Heart left ventricle (tissue), 13 donors: Measurements from ENCODE around the gene APIP.

ENCODE experiments used
- POLR2A ChIP-seq, 2 donors: fragments of 450-650 bp; IDR thresholded peaks; one replicate each; pipeline ENCODE4 v1.6.1; 2017; ENCODE audit warnings: antibody characterized with exemption in 2 of 2, mild to moderate bottlenecking in 2 of 2, moderate library complexity in 2 of 2
- TF ChIP-seq, protein P1 (sequence below), 12 donors: fragments of 200-600 bp; sonication (generic) in 4 of 12; IDR thresholded peaks; one replicate each; pipeline versions ENCODE4 v1.5.0 to v1.8.0; 2018 to 2022; ENCODE audit warnings: antibody characterized with exemption in 12 of 12, mild to moderate bottlenecking in 5 of 12
- donor health status: ischemic (EF 13 %, LVEDD 7.1; RV severe dilation, severe dysfunction).
- donor health status: DM: no; HTN: yes; CAD: no.
- donor health status: DM: no; HTN: no; CAD: no.
- donor health status: ischemic (EF 25% LVEDD 6.9; RV normal size, moderate dysfunction).
- donor health status: ischemic (EF 25% LVEDD 5.7; RV mildly dilated, moderate dysfunction).
- donor health status: ischemic (EF 35%, LVEDD 5.7; RV mildly dilated, moderate dysfunction).
- donor health status: nonischemic (EF 11% LVEDD 7.7; RV severe dilation, severe dysfunction).
- donor health status: DM: yes; HTN: yes; CAD: no.
- donor health status: PGD.
- donor health status: ischemic (EF 29% LVEDD 5.4; RV normal size, mild dysfunction).
- donor health status: nonischemic (EF 23%, LVEDD 6.1; RV moderate dilation, normal function).

- TF ChIP-seq POLR2A (IDR thresholded peaks at IDR 0.05) = no peak
- TF ChIP-seq, protein P1, sequence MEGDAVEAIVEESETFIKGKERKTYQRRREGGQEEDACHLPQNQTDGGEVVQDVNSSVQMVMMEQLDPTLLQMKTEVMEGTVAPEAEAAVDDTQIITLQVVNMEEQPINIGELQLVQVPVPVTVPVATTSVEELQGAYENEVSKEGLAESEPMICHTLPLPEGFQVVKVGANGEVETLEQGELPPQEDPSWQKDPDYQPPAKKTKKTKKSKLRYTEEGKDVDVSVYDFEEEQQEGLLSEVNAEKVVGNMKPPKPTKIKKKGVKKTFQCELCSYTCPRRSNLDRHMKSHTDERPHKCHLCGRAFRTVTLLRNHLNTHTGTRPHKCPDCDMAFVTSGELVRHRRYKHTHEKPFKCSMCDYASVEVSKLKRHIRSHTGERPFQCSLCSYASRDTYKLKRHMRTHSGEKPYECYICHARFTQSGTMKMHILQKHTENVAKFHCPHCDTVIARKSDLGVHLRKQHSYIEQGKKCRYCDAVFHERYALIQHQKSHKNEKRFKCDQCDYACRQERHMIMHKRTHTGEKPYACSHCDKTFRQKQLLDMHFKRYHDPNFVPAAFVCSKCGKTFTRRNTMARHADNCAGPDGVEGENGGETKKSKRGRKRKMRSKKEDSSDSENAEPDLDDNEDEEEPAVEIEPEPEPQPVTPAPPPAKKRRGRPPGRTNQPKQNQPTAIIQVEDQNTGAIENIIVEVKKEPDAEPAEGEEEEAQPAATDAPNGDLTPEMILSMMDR (IDR thresholded peaks at IDR 0.05) = no peak
Measured at GRCh38 chr11:34928960-34929680, 12.9 kb upstream of the APIP start.
